Vagina (tissue), 2 donors: ENCODE measurements around the gene ATP8A1.

ENCODE experiments used
- CTCF ChIP-seq, 3 experiments: fragments of 450-650 bp in 2 of 3; fragments of 200-600 bp in 1 of 3; sonication (generic) in 1 of 3; IDR thresholded peaks; one replicate each; pipeline ENCODE4 v1.5.1; 2017 to 2019; ENCODE audit warnings: antibody characterized with exemption in 3 of 3, mild to moderate bottlenecking in 2 of 3, moderate library complexity in 2 of 3
- POLR2A ChIP-seq, 2 donors: fragments of 450-650 bp; IDR thresholded peaks; one replicate each; pipeline ENCODE4 v1.6.1; 2017; ENCODE audit warnings: antibody characterized with exemption in 2 of 2, mild to moderate bottlenecking in 2 of 2, moderate library complexity in 2 of 2

DNA sequence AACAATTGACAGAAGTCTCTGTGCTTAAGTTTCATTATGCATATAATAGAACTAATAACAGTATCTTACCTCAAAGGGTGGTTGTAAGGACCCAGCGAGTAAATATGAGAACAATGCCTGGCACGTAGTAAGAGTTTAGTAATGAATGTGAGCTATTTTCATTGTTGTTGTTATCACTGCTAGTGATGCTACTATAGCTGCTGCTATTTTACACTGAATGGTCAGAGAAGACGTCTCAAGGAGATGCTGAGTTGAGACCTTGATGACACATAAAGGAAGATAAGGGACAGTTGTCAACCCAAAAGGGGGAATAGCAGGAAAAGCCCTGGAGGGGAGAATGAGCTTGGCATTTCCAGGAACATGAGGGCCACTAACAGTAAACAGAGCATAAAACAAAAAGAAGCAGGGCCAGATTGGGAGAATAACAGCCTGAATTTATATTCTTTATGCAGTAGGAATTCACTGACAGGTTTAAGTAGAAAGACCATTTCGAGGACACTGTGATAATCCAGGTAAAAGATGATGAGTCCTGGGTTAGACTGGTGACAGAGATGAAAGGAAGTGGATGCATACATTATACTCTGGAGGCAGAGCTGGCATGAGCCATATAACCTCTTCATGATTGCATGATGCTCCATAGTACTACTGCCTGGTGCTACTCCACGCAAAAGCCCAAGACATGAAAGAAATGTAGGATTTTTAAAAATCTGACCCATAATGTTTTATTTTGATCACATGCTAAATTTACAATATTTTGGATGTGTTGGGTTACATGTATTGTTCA lies 23.1 kb downstream of the ATP8A1 start:
- TF ChIP-seq CTCF (IDR thresholded peaks at IDR 0.05) (no peak), POLR2A (IDR thresholded peaks at IDR 0.05) (no peak)
